Retina (tissue), 1 donor: ENCODE data around the gene HOXC6.
"Not testable (repeated sequence)": the region's sequence is repeated elsewhere in the genome, so short reads cannot be mapped to it uniquely, and the experiment has no call there.

Experiments
- DNase-seq: peaks from one replicate; pipeline ENCODE4 v3.0.0-alpha.2; 2016

The HOXC6 gene

DNA sequence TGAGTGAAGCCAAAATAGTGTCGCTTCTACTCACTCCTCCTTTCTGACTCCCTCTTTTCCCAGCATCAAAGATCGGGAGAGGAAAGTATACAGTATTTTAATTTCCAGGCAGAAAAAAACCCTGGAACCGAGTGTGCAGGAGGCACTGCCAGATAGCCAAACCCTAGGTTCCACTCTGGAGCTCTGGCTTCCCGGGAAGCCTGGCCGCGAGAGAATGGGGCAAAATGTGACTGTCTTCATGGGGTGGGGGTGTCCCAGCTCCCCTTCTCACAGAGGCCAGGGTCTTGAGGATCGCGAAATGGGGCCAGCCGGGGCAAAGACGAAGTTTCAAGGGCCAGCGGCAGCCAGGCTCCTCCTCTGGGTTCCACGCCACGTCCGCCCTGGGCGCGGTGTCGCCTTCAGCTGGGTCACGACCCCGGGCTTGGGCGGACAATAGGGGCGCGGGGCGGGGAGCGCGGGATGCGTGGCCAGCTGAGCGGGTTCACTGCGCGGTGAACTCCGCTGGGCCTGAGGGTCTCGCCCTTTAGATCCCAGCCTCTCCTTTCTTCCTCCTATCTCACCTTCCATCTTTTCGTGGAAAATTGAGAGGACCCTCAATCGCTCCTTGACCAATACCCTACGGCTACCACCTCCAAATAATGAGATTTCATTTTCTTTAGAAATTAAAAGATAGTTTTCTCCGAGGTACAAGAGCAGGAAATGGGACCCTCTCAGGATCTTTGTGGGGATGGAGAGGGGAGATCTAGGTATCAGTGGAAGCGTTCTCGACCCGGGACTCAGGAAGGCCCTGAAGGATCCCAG lies 32.1 kb downstream of the HOXC6 start:
- no peak for DNase-seq

DNA sequence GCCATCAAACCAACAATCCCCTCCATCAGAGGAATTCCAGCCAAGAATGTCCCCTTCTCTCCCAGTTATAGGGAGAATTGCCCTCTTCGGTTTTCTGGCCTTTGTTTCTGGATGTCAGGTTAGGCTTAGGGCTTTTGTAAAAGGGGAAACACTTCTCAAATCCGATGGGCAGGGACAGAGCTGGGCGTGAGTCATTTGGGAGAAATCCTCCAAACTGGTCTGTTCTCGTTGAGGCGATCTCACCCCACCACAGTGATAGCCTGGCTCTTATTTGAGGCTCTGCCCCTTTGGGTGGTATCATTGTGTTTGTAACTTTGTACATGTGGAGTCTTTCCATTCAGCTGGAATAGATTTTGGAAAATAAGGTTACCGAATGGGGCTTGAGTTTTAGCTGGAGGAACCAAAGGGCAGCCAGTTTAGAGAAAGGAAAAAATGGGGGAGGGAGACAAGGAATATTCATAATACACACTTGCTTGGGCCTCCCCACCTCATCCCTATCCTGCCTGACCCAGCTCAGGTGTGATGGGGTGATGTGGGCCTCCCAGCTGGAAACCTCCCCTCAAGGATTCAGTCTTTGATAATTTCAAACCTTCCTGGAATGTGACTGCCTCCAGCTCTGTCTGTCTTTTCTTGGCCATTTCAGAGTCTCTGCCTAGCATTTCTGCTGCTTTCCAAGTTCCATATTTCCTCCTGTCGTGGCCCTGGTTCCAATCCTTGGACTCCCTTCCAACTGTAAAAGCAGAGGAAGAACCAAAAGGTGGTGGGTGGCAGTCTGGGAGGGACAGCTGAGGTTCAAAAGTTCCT lies 32.9 kb downstream of the HOXC6 start:
- DNase-seq = no peak

DNA sequence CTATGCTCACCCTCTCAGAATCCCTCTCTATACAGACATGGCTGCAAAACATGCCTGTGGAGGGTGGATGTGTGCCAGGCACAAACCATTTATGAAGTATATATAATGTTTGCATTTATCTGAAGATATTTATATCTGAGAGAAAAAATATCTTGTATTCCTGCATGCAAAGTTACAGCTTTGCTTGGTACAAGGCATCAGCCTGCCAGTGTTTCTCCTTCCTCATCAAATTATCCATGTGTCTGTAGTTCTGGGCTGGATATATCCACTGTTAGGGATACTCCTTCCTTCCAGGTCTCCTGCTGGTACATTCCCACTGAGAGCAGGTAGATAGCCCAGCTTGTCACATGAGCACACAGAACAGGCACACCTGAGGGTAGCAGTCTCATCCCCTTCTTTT lies 37.4 kb downstream of the HOXC6 start:
- no peak for DNase-seq

DNA sequence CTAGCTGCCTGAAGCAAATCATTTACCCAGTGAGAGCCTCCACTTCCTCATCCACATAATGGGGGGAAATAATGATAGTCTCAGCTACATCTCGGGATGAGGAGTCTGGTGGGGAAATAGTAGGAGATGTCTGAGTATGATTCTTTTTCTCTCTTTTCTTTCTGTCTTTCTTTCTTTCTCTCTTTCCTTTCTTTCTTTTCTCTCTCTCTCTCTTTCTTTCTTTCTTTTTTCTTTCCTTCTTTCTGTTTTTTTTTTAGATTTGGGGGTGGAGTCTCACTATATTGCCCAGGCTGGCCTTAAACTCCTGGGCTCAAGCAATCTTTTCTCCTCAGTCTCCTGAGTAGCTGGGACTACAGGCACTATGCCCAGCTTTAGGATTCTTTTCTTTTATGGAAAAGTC lies 38.2 kb downstream of the HOXC6 start:
- DNase-seq = no peak

DNA sequence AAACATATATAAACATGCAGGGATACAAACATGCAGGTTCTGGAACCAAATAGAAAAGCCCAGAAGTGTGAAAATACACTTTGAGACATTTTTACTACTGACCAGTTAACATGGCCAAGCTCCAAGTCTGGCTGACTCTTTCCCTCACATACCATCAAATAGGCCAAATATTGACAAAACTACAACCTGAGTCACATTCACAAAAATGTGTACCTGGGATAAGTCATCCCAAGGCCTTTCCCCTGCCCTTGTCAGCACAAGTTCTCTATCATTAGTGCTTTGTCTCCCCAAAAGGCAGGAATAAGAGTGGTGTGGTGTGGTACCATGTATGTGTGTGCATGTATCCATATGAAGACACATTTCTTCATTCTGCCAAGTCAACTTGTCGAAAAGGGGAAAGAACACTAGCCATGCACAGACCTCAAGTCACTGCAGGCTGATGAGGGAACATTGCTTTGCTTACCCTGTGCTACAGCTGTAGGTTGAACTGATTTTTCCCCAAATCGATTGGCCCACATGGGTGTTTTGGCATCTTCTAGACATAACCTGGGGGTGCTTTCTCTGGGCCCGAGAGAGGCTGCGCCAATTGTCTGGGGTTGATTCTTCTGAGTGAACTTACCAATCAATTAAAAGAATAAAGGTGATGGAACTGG lies 40.3 kb downstream of the HOXC6 start:
- DNase-seq = no peak

DNA sequence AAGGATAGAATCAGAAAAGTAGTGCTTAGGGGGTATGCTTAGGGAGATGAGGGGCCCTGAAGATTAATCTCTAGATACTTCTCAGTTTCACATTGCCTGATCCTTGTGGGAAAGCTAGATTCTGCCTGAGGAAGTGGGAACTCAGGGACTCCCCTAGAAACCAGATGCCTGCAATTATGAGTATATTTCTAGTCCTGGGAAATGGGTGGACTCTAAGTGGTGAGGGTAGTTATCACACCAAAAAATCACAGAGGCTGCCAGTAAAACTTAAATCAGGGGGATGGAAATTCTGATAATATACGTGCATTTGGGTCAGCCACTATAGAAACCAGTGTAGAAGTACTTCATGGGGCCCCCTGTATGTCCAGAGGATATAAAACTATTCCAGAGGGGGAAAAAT lies 43.7 kb downstream of the HOXC6 start:
- DNase-seq = no peak

DNA sequence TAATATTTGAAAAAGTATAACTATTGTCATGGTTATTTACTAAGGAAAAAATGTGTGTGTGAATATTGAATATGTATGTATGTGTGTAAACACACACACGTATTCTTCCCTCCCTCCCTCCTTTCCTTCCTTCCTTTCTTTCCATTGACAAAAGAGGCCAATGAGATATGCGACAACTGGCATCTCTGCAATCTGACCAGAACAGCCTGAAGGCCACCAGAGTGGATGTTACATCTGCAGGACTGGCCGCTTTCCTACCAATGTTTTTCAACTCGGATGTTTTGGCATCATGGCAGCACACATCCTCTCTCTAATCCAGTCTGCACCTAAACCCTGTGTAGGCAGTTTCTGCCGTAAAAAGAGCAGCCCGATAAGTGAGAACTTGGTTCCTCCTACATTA lies 46.1 kb downstream of the HOXC6 start:
- no peak for DNase-seq

DNA sequence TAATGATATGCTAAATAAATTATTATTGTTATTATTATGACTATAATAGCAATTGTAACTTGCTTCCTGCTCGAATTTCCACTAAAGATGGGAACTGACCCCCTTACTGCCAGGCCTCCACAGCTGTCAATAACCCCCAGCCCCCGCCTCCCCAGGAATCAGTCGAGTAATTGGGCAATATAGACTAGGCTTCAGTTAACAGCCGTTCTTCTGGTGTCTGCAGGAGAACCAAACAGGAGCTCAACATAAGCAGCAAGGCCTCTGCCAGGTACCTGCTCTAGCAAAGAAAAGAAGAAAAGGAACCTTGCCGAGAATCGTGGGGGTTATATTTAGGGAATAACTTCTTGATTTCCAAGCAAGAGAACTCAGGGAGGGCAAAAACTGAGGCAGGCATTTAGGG lies 47.2 kb downstream of the HOXC6 start:
- no peak for DNase-seq

DNA sequence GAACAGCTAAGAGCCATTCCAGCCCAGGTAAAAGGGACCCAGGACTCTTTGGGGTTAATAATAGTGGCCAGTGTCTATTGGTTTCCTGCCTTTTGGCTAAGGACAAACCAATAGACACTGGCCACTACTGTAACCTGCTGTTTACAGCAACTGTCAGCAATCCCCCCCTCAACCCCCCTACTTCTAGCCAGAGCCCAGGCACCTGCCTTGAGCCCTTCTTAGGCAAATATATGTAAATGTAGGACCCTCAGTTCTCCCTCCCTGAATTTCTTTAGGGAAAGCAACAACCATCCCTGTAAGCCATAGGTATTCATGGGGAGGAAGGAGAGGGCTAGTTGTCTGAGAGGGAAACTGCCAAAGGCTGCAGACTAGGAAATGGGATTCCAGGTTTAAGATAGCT lies 47.7 kb downstream of the HOXC6 start:
- DNase-seq = no peak

DNA sequence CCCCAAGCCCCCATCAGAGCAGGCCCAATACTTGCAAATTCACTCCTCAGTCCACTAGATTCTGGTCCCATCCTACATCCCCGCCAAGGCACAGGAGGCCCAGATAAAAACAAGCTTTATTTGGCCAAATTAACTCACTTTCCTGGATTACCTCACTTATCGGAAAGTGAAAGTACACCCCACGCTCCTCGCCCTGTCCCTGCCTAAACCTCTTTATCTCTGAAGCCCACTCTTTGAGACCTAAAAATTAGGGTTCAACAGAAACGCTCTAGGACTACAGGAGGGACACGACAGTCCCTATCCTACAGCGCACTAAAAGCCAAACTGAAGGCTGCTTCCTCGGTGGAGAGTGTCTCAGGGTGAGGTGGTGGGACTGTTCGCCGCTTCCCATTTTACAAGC lies 49.6 kb downstream of the HOXC6 start:
- not testable (repeated sequence) for DNase-seq

DNA sequence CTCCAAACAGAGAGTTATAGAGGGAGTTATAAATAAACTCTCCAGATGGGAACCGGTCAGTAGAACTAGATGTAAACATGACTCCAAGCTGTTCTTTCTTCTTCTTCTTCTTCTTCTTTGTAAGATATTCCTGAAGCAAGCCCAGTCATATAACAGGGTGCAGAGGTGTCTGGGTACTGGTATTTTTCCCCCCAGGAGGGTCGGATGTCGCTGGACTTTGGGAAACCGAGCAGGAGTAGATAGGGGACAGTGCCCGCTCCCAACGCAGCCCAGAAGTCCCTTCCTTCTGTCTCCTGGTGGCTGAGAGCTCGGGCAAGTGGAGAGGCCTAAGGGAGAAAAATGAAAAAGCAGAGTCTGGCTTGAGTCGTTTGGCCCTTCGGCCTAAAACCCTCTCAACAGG lies 50.9 kb downstream of the HOXC6 start:
- peak; percentile 74 for DNase-seq
